NCI-H146 (cell line): Measurements from ENCODE around the gene GCNT2.
"Not testable (repeated sequence)": the region's sequence is repeated elsewhere in the genome, so short reads cannot be mapped to it uniquely, and the experiment has no call there.

Source experiments
- DNase-seq: peaks from one replicate; lab custom pipeline; 2025; lab: John Stamatoyannopoulos, UW

Gene GCNT2

GRCh38 chr6:10547809-10548208 is 26.7 kb downstream of the GCNT2 start:
- no peak for DNase-seq

- DNase-seq: no peak
Observed at GRCh38 chr6:10550764-10551163, 29.6 kb downstream of the GCNT2 start.

- peak; percentile 3 for DNase-seq
Observed at GRCh38 chr6:10552270-10552810, 31.2 kb downstream of the GCNT2 start.

- no peak for DNase-seq
Observed at GRCh38 chr6:10553871-10554270, 32.7 kb downstream of the GCNT2 start.

- DNase-seq: no peak
Observed at GRCh38 chr6:10554826-10555225, 33.7 kb downstream of the GCNT2 start.

- DNase-seq: peak; percentile 92
Observed at GRCh38 chr6:10555625-10556309, 34.6 kb downstream of the GCNT2 start.

- no peak for DNase-seq
Observed at GRCh38 chr6:10556589-10556988, 35.4 kb downstream of the GCNT2 start.

GRCh38 chr6:10556992-10557391 is 35.8 kb downstream of the GCNT2 start:
- peak; percentile 61 for DNase-seq

GRCh38 chr6:10557913-10558312 is 36.8 kb downstream of the GCNT2 start:
- peak; percentile 6 for DNase-seq

- peak; percentile 82 for DNase-seq
Observed at GRCh38 chr6:10558565-10558964, 37.4 kb downstream of the GCNT2 start.

GRCh38 chr6:10559522-10560152 is 38.5 kb downstream of the GCNT2 start:
- DNase-seq: no peak

- DNase-seq: no peak
Observed at GRCh38 chr6:10561611-10562199, 40.6 kb downstream of the GCNT2 start.

GRCh38 chr6:10564975-10565673 is 44.0 kb downstream of the GCNT2 start:
- no peak for DNase-seq

- DNase-seq: no peak
Observed at GRCh38 chr6:10565913-10566312, 44.8 kb downstream of the GCNT2 start.

GRCh38 chr6:10567256-10568026 is 46.3 kb downstream of the GCNT2 start:
- DNase-seq: no peak

GRCh38 chr6:10569392-10570127 is 48.4 kb downstream of the GCNT2 start:
- DNase-seq: no peak

GRCh38 chr6:10575519-10575918 is 54.4 kb downstream of the GCNT2 start:
- not testable (repeated sequence) for DNase-seq

GRCh38 chr6:10576226-10576625 is 55.1 kb downstream of the GCNT2 start:
- DNase-seq: no peak

- no peak for DNase-seq
Observed at GRCh38 chr6:10577112-10577511, 56.0 kb downstream of the GCNT2 start.

GRCh38 chr6:10578723-10579122 is 57.6 kb downstream of the GCNT2 start:
- DNase-seq: no peak

- no peak for DNase-seq
Observed at GRCh38 chr6:10579803-10580202, 58.7 kb downstream of the GCNT2 start.
